Measurements from ENCODE around the gene NOLC1. TPM values are rescaled to one million over a fixed set of nuclear protein-coding genes. Genes with fewer than 3 reads are reported as not detected.

NOLC1 gene
- total RNA-seq, 2 experiments from 2014 or later, result 210 to 215 TPM

GRCh38 chr10:102157224-102157623 is 5.0 kb downstream of the NOLC1 start:
- Mint-ChIP-seq H3K9me3 (no peaks in the 10 kb centered on the region), H3K27ac (peak overlapping the region; percentile 66), H3K4me3 (peak overlapping the region; percentile 5), H3K4me1 (ENCODE audit: low read depth) (peaks cover 50% of the 10 kb centered on the region), H3K36me3 (ENCODE audit: low read depth) (peaks cover 92% of the 10 kb centered on the region), H3K27me3 (no peaks in the 10 kb centered on the region)
- ATAC-seq, result no peak
- POLR2A ChIA-PET, result interaction anchor here (0.7 to 4.0 kb wide), 9 partner anchors 10 to 354 kb away, joined by 3 to 31 read pairs (median 6); no protein-coding TSS in a partner anchor
- CTCF ChIA-PET, result interaction anchor here (1.0 to 7.6 kb wide), 4 partner anchors 11 to 242 kb away, joined by 4 to 88 read pairs (median 6); no protein-coding TSS in a partner anchor
- DNase-seq, result no peak
- TF ChIP-seq CTCF (IDR thresholded peaks at IDR 0.05), result no peak
- intact Hi-C loops (cut with micrococcal nuclease), result no loop called here

- POLR2A ChIA-PET, result interaction anchor here (0.7 to 4.0 kb wide), 7 partner anchors 11 to 331 kb away, joined by 3 to 31 read pairs (median 5); partner anchors contain the start of gene LDB1
Observed at GRCh38 chr10:102159051-102159597, 6.9 kb downstream of the NOLC1 start.

GRCh38 chr10:102159831-102160230 is 7.6 kb downstream of the NOLC1 start:
- Mint-ChIP-seq H3K27ac (peak overlapping the region; percentile 38), H3K27me3 (no peaks in the 10 kb centered on the region), H3K9me3 (no peaks in the 10 kb centered on the region), H3K4me1 (ENCODE audit: low read depth) (peaks cover 37% of the 10 kb centered on the region), H3K4me3 (no peak overlapping the region), H3K36me3 (ENCODE audit: low read depth) (peaks cover 78% of the 10 kb centered on the region)
- no peak for TF ChIP-seq CTCF (IDR thresholded peaks at IDR 0.05)
- intact Hi-C loops (cut with micrococcal nuclease), result no loop called here
- POLR2A ChIA-PET, result interaction anchor here (0.6 to 4.0 kb wide), 13 partner anchors 10 to 303 kb away, joined by 3 to 31 read pairs (median 3); partner anchors contain the start of genes FBXL15 and LDB1
- CTCF ChIA-PET, result interaction anchor here (0.7 to 7.6 kb wide), 4 partner anchors 9 to 319 kb away, joined by 3 to 88 read pairs (median 8); no protein-coding TSS in a partner anchor
- DNase-seq (no peak), ATAC-seq (no peak)

More at GRCh38 chr10:102159051-102159597, 6.9 kb downstream of the NOLC1 start:
- DNase-seq, result no peak
- H3K4me3 Mint-ChIP-seq, result no peak overlapping the region
- intact Hi-C loops (cut with micrococcal nuclease), result no loop called here
- H3K9me3 Mint-ChIP-seq, result no peaks in the 10 kb centered on the region
- H3K36me3 Mint-ChIP-seq (ENCODE audit: low read depth), result peaks cover 86% of the 10 kb centered on the region
- no peak for ATAC-seq
- no peaks in the 10 kb centered on the region for H3K27me3 Mint-ChIP-seq
- peaks cover 44% of the 10 kb centered on the region for H3K4me1 Mint-ChIP-seq (ENCODE audit: low read depth)
- CTCF ChIA-PET, result interaction anchor here (2.5 to 7.6 kb wide), 2 partner anchors 10 to 71 kb away, joined by 12 to 88 read pairs; no protein-coding TSS in a partner anchor
- no peak overlapping the region for H3K27ac Mint-ChIP-seq
- TF ChIP-seq CTCF (IDR thresholded peaks at IDR 0.05), result no peak

GRCh38 chr10:102163342-102163989 is 11.3 kb downstream of the NOLC1 start:
- Mint-ChIP-seq H3K4me1 (ENCODE audit: low read depth) (peaks cover 7% of the 10 kb centered on the region), H3K9me3 (no peaks in the 10 kb centered on the region), H3K36me3 (ENCODE audit: low read depth) (peaks cover 42% of the 10 kb centered on the region), H3K27ac (no peak overlapping the region), H3K4me3 (no peak overlapping the region), H3K27me3 (no peaks in the 10 kb centered on the region)
- intact Hi-C loops (cut with micrococcal nuclease), result no loop called here
- ChIA-PET POLR2A (interaction anchor here (0.6 to 4.3 kb wide), 5 partner anchors 11 to 405 kb away, joined by 3 to 51 read pairs (median 4); partner anchors contain the start of gene NOLC1), CTCF (interaction anchor here (1.0 to 1.6 kb wide), 2 partner anchors 66 to 69 kb away, joined by 3 to 4 read pairs; no protein-coding TSS in a partner anchor)
- no peak for ATAC-seq
- no peak for DNase-seq
- no peak for TF ChIP-seq CTCF (IDR thresholded peaks at IDR 0.05)
